ENCODE measurements around the gene USP40.
A peak's percentile ranks its signal among the peaks of the same experiment; 100 is the strongest.

The USP40 gene

GRCh38 chr2:233476063-233476410 lies 90.5 kb downstream of the USP40 start:
- no peak for DNase-seq (ENCODE audit: low spot score)

DNA sequence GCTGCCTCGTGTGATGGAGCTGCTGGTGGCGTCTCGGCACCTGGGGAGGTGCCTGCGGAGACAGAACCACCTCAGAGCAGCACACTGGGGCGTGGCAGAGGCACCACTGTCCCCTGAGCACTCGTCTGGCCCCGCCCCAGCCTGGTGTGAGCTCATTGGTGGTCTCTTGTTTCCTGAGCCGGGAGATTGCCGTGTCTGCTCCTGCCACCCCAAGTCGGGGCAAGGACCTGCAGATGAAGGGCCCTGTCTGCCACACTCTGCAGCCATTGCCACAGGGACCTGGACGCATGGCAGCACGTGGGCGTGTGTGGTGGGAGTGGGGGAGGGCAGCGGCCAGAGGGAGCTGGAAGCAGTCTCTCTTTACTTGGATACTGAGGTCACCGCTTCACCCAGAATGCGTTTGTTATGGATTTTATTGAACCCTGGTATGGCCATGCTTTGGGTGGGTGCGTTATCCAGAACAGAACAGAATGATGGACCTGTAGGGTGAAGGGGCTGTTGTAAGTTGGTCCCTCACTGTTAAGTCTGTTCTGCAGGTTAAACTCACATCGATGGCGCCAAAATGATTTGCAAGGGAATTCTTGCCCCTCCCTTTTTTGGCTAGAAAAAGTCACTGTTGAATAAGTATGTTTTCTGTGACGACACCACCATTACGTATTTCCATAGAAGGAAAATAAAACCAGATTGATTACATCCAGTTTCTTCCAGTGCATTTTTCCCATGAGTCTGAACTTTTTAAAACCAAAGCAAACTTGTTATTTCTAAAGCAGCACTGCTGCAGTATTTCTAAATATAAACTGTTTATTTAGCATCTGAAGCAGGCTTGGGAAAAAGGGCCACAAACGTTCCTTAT lies 92.0 kb downstream of the USP40 start:
- DNase-seq (ENCODE audit: low spot score): no peak

DNA sequence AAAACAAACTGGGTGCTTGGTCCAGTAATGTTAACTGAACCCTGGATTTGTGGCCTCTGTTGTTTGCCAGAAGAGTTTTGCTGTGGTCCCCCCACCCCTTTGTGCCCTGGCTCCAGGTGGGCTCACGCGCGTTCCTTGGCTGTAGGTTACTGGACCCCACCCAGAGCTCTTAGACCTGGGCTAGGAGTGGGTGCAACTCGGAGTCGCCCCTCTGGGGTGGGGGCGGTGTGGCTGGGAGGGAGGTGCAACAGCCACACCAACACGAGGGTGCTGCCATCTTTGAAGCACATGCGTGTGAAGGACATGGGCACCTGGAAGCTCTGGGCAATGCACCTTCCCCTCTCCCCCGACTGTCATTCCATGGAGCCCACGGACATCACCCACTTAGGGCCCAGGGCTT lies 92.7 kb downstream of the USP40 start:
- DNase-seq (ENCODE audit: low spot score): no peak

DNA sequence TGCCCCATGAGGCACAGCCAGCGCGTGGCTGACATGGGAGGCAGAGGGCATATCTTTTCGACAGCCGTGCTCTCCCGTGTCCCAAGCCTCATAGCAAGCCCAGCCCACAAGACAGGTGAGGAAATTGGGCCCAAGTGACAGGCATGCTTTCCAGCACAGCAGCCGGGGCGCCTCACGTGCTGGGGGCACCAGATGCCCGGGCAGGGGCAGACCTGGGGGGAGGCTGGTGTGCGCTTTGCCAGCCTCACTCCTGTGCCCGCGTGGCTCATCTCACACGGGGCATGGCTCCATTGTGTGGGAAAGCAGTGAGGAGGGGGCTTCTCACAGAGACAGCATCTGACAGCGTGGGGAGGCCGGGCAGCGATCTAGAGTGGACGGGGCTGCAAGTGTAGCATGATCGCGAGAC lies 93.2 kb downstream of the USP40 start:
- no peak for DNase-seq (ENCODE audit: low spot score)

DNA sequence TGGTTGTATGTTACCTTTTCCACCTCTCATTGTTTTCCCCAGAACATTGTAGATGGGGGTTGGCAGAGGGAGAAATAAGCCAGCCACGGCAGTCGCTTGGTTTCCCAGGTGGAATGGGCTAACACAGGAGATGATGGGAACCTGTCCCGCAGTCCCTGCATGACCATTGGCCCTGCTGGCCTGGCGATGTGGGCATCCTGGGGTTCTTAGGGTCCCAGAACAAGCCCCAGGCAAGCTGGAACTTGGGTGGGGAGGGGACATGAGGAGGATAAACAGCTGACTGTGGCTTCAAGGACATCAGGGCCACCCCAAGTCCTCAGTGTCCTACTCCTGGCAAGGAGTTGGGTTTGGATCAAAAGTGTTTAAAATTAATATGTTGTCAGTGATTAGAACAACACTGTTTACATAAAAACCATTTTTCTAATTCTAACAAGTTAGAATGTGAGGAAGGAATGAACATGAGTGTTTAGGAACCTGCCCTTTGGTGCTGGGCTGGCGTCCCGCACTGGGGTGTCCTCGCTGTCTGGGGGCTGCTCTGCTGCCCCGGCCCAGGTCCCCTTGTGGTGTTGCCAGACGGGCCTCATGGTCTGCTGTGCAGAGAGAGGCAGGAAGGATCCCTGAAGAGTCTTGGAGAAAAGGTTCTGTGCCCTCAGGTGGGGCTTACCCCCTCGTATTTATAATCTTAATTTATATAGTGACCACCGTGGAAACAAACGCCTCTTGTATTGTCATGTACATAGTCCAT lies 95.1 kb downstream of the USP40 start:
- no peak for DNase-seq (ENCODE audit: low spot score)

DNA sequence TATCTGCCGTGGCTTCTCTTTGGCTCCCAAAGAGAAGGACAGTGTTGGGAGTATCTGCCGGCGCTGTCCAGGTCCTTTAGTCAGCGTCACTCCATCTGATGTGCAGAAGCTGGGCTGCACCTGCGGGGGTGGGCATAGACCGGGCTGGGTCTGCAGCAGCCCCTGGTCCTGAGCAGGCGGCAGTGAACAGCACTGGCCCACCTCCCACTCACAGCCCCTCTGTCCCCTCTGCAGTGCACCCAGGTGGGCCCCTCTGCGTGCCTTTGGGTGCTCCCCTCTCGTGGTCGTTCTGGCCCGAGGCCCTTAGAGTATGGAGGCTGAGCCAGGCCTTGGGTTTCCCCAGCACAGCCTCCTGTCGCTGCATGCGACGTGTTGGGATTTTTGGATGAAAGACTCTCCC lies 95.7 kb downstream of the USP40 start:
- DNase-seq (ENCODE audit: low spot score): no peak

- DNase-seq (ENCODE audit: low spot score): peak; percentile 87
These were observed 96.4 kb downstream of the USP40 start for GRCh38 chr2:233470011-233470687.

GRCh38 chr2:233469261-233470010 lies 97.1 kb downstream of the USP40 start:
- DNase-seq (ENCODE audit: low spot score): no peak

- DNase-seq (ENCODE audit: low spot score): no peak
These were observed 97.9 kb downstream of the USP40 start for GRCh38 chr2:233468741-233469110.

DNA sequence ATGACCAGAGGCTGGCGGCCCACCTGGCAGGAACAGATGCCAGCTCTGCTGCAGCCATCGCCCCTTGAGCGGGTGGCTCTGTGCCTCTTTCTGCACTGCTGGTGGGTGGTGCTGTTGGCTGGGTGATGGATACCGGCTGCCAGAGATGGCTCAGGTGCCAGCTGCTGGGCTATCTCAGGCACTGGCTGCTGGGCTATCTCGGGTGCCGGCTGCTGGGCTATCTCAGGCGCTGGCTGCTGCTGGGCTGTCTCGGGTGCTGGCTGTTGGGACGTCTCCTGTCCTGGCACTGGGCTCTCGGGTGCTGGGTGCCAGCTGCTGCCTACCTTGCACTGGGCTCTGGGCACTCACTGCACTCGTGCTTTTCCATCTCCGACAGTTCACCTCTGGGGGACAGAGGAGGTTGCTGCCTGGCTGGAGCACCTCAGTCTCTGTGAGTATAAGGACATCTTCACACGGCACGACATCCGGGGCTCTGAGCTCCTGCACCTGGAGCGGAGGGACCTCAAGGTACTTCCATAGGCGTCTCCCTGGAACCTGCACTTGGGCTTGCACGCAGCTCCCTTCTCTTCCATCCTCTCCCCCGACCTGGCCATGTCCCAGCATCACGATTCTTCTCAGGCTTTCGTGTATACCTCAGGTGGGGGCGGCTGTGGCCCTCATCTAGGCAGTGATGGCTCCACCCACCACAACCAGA lies 98.4 kb downstream of the USP40 start:
- DNase-seq (ENCODE audit: low spot score): no peak

- peak; percentile 52 for DNase-seq (ENCODE audit: low spot score)
These were observed 99.5 kb downstream of the USP40 start for GRCh38 chr2:233466991-233467603.

- no peak for DNase-seq (ENCODE audit: low spot score)
These were observed 101.9 kb downstream of the USP40 start for GRCh38 chr2:233464531-233465240.

DNA sequence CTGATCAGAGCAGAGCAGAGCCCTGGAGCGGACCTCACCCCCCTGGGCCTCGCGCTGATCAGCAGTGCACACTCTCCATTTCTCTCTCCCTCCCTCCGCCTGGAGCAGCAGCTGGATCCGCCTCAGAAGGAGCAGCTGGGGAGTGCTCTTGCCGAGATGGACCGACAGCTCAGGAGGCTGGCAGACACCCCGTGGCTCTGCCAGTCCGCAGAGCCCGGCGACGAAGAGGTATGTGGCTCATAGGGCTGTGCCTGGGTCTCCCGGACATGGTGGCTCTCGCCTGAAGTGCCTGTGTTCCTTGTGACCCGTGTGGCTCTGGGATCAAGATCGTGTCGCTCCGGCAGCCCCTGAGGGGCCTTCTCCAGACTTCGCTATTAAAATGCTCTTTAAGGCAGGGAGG lies 102.5 kb downstream of the USP40 start:
- DNase-seq (ENCODE audit: low spot score): no peak

- DNase-seq (ENCODE audit: low spot score): no peak
These were observed 103.0 kb downstream of the USP40 start for GRCh38 chr2:233463586-233463985.

DNA sequence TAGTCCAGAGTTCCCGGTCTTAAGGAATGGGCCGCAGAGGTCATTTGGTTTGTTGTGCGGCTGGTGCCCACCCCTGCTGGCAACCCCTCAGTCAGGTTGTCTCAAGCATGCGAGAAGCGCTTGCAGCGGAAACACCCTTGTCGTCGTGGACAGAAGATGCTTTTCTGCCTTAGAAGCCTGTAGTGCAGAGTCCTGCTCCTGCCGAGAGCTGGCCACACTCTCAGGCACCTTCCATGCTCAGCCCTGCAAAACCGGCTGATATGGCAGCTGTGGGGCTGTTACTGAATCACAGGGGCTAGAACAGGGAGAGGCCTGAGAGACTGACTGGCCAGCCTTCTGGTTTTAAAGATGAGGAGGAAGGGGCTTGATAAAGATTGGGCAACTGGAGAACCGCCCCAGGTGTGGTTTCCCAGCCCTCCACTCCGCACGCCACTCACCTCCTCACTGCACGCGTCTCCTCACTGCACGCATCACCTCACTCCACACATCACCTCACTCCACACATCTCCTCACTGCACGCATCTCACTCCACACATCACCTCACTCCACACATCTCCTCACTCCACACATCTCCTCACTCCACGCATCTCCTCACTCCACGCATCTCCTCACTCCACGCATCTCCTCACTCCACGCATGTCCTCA lies 103.6 kb downstream of the USP40 start:
- no peak for DNase-seq (ENCODE audit: low spot score)

- DNase-seq (ENCODE audit: low spot score): no peak
These were observed 104.3 kb downstream of the USP40 start for GRCh38 chr2:233462202-233462785.

DNA sequence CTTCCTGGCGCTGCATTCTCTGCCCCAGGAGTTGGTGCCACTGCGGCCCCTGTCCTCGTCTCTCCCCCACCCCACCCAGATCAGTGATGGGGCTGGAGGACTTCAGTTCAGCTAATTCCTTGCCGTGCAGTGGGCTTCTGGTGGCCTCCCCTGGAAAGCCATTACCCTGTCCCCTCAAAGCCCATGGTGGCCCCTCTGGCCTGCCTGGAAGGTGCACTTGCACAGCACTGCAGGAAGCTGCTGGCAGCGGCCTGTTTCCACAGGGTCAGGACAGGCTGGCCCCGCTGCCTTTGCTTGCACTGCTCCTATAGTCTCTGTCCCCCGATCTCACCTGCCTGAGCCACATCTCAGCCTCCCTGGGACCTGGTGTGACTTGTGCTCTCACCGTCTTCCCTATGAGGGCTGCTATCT lies 105.1 kb downstream of the USP40 start:
- no peak for DNase-seq (ENCODE audit: low spot score)

DNA sequence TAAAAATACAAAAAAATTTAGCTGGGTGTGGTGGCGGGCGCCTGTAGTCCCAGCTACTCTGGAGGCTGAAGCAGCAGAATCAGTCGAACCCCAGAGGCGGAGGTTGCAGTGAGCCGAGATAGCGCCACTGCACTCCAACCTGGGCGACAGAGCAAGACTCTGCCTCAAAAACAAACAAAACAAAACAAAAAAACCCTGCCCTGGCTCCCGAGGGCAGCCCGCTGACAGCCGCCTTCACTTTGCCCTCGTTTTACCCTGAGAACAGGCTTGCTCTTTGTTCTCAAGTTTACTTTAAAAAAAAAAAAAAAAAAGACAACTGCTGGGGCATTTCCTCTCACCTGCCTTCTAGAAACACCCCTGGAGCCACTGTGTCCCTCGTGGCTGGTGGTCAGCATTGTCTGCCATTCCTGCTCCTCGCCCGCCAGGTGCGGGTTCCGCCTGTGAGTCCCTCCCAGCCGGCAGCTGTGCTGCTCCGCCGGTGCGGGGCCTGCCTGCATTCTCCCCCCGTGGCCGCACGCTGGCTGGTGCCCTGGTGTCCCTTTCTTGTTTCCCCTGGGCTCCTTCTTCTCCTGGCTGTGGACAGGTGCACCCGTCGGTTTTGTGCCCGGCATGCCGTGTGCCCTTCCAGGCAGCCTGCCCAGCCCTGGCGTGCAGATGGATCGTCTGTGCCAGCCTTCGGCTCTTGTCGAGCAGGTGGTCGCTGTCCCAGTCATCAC lies 105.7 kb downstream of the USP40 start:
- no peak for DNase-seq (ENCODE audit: low spot score)

GRCh38 chr2:233459426-233459825 lies 107.2 kb downstream of the USP40 start:
- DNase-seq (ENCODE audit: low spot score): no peak
